ENCODE results near the gene TBC1D3C. TPM values are rescaled to one million over a fixed set of nuclear protein-coding genes. Genes with fewer than 3 reads are reported as not detected.
"Not testable (repeated sequence)": the region's sequence is repeated elsewhere in the genome, so short reads cannot be mapped to it uniquely, and the experiment has no call there.

TBC1D3C gene
- polyA plus RNA-seq (2014; cell fraction: cytosol; rRNA removed): 1.4 and 2.5 TPM in 2 replicates
- 9.4 and 29.0 TPM in 2 replicates for polyA plus RNA-seq (2014; cell fraction: nucleus; rRNA removed)

GRCh38 chr17:38068534-38068933 is at the start of gene TBC1D3C:
Gene TBC1D3C (minus strand): TSS chr17:38068634. CDS start chr17:38067066, 1,568 bp downstream.
- DNase-seq (ENCODE audit: low spot score): not testable (repeated sequence)

GRCh38 chr17:38099262-38099661 is 30.8 kb upstream of the TBC1D3C start:
- DNase-seq (ENCODE audit: low spot score): not testable (repeated sequence)

- DNase-seq (ENCODE audit: low spot score): not testable (repeated sequence)
These were observed 25.7 kb upstream of the TBC1D3C start for GRCh38 chr17:38094059-38094694.

- not testable (repeated sequence) for DNase-seq (ENCODE audit: low spot score)
These were observed 19.7 kb upstream of the TBC1D3C start for GRCh38 chr17:38088120-38088519.

- DNase-seq (ENCODE audit: low spot score): not testable (repeated sequence)
These were observed 18.9 kb upstream of the TBC1D3C start for GRCh38 chr17:38087344-38087743.

Small RNA genes within 50 kb of the gene (small RNA-seq; reads per million reads assigned to genes)
- 0 reads per million in 2 experiments for gene RF00019

All from SK-N-DZ (cell line).